ENCODE results near the gene MATN1.

Gene MATN1

GRCh38 chr1:30675289-30675688 lies 48.1 kb downstream of the MATN1 start:
- Mint-ChIP-seq H3K9me3 (peaks cover 0 to 8% of the 10 kb centered on the region in 2 donors), H3K36me3 (ENCODE audit: insufficient read depth) (no peaks in the 10 kb centered on the region), H3K4me3 (no peak overlapping the region), H3K27ac (no peak overlapping the region), H3K27me3 (peaks cover 55 to 75% of the 10 kb centered on the region in 2 donors), H3K4me1 (ENCODE audit: low read depth in 2 of 2) (no peaks in the 10 kb centered on the region)
- ATAC-seq (replicated peaks) = no peak
- no peak for DNase-seq

GRCh38 chr1:30673395-30673794 lies 50.0 kb downstream of the MATN1 start:
- DNase-seq (no peak), ATAC-seq (replicated peaks) (no peak)
- Mint-ChIP-seq H3K36me3 (ENCODE audit: insufficient read depth) (no peaks in the 10 kb centered on the region), H3K9me3 (peaks cover 0 to 8% of the 10 kb centered on the region in 2 donors), H3K27me3 (peaks cover 66 to 77% of the 10 kb centered on the region in 2 donors), H3K4me3 (no peak overlapping the region), H3K4me1 (ENCODE audit: low read depth in 2 of 2) (no peaks in the 10 kb centered on the region), H3K27ac (no peak overlapping the region)

- no peaks in the 10 kb centered on the region for H3K4me1 Mint-ChIP-seq (ENCODE audit: low read depth in 2 of 2)
- H3K27ac Mint-ChIP-seq = no peak overlapping the region
- H3K36me3 Mint-ChIP-seq (ENCODE audit: insufficient read depth) = no peaks in the 10 kb centered on the region
- H3K27me3 Mint-ChIP-seq = peaks cover 58 to 70% of the 10 kb centered on the region in 2 donors
- peaks cover 0 to 8% of the 10 kb centered on the region in 2 donors for H3K9me3 Mint-ChIP-seq
- no peak for ATAC-seq (replicated peaks)
- H3K4me3 Mint-ChIP-seq = no peak overlapping the region
- DNase-seq = no peak
Observed at GRCh38 chr1:30672661-30673060, 50.7 kb downstream of the MATN1 start.

GRCh38 chr1:30670240-30671060 lies 52.9 kb downstream of the MATN1 start:
- H3K27ac Mint-ChIP-seq = no peak overlapping the region
- no peaks in the 10 kb centered on the region for H3K36me3 Mint-ChIP-seq (ENCODE audit: insufficient read depth)
- no peak overlapping the region for H3K4me3 Mint-ChIP-seq
- ATAC-seq (replicated peaks) (no peak), DNase-seq (no peak)
- peaks cover 0 to 8% of the 10 kb centered on the region in 2 donors for H3K9me3 Mint-ChIP-seq
- peaks cover 51 to 61% of the 10 kb centered on the region in 2 donors for H3K27me3 Mint-ChIP-seq
- no peaks in the 10 kb centered on the region for H3K4me1 Mint-ChIP-seq (ENCODE audit: low read depth in 2 of 2)

GRCh38 chr1:30668546-30669327 lies 54.6 kb downstream of the MATN1 start:
- peaks cover 0 to 5% of the 10 kb centered on the region in 2 donors for H3K9me3 Mint-ChIP-seq
- H3K27ac Mint-ChIP-seq = peak overlapping the region in 1 of 2 donors; percentile 10
- DNase-seq (no peak), ATAC-seq (replicated peaks) (no peak)
- no peaks in the 10 kb centered on the region for H3K4me1 Mint-ChIP-seq (ENCODE audit: low read depth in 2 of 2)
- H3K36me3 Mint-ChIP-seq (ENCODE audit: insufficient read depth) = no peaks in the 10 kb centered on the region
- H3K4me3 Mint-ChIP-seq = no peak overlapping the region
- H3K27me3 Mint-ChIP-seq = peaks cover 35 to 44% of the 10 kb centered on the region in 2 donors

- no peak for DNase-seq
- H3K27ac Mint-ChIP-seq = no peak overlapping the region
- no peak for ATAC-seq (replicated peaks)
- peaks cover 31 to 44% of the 10 kb centered on the region in 2 donors for H3K27me3 Mint-ChIP-seq
- H3K36me3 Mint-ChIP-seq (ENCODE audit: insufficient read depth) = no peaks in the 10 kb centered on the region
- H3K4me1 Mint-ChIP-seq (ENCODE audit: low read depth in 2 of 2) = no peaks in the 10 kb centered on the region
- H3K9me3 Mint-ChIP-seq = no peaks in the 10 kb centered on the region
- no peak overlapping the region for H3K4me3 Mint-ChIP-seq
Observed at GRCh38 chr1:30668024-30668423, 55.4 kb downstream of the MATN1 start.

- Mint-ChIP-seq H3K4me3 (no peak overlapping the region), H3K27ac (no peak overlapping the region)
- ATAC-seq (replicated peaks) = no peak
Observed at GRCh38 chr1:30666756-30667273, 56.6 kb downstream of the MATN1 start.

GRCh38 chr1:30665216-30666010 lies 58.0 kb downstream of the MATN1 start:
- no peak for ATAC-seq (replicated peaks)
- Mint-ChIP-seq H3K4me1 (ENCODE audit: low read depth in 2 of 2) (no peaks in the 10 kb centered on the region), H3K27ac (no peak overlapping the region), H3K9me3 (no peaks in the 10 kb centered on the region), H3K4me3 (no peak overlapping the region), H3K36me3 (ENCODE audit: insufficient read depth) (no peaks in the 10 kb centered on the region), H3K27me3 (peaks cover 18 to 37% of the 10 kb centered on the region in 2 donors)
- DNase-seq = no peak

More at GRCh38 chr1:30666756-30667273, 56.6 kb downstream of the MATN1 start:
- no peaks in the 10 kb centered on the region for H3K4me1 Mint-ChIP-seq (ENCODE audit: low read depth in 2 of 2)
- H3K36me3 Mint-ChIP-seq (ENCODE audit: insufficient read depth) = no peaks in the 10 kb centered on the region
- DNase-seq = no peak
- peaks cover 20 to 43% of the 10 kb centered on the region in 2 donors for H3K27me3 Mint-ChIP-seq
- H3K9me3 Mint-ChIP-seq = no peaks in the 10 kb centered on the region

GRCh38 chr1:30664103-30664755 lies 59.2 kb downstream of the MATN1 start:
- Mint-ChIP-seq H3K4me3 (no peak overlapping the region), H3K36me3 (ENCODE audit: insufficient read depth) (no peaks in the 10 kb centered on the region), H3K4me1 (ENCODE audit: low read depth in 2 of 2) (no peaks in the 10 kb centered on the region), H3K9me3 (no peaks in the 10 kb centered on the region), H3K27me3 (peaks cover 7 to 37% of the 10 kb centered on the region in 2 donors), H3K27ac (no peak overlapping the region)
- ATAC-seq (replicated peaks) (no peak), DNase-seq (no peak)

GRCh38 chr1:30663596-30664091 lies 59.7 kb downstream of the MATN1 start:
- Mint-ChIP-seq H3K27ac (no peak overlapping the region), H3K9me3 (no peaks in the 10 kb centered on the region), H3K36me3 (ENCODE audit: insufficient read depth) (no peaks in the 10 kb centered on the region), H3K4me1 (ENCODE audit: low read depth in 2 of 2) (no peaks in the 10 kb centered on the region), H3K4me3 (no peak overlapping the region), H3K27me3 (peaks cover 7 to 37% of the 10 kb centered on the region in 2 donors)
- ATAC-seq (replicated peaks) = no peak
- no peak for DNase-seq

- Mint-ChIP-seq H3K27me3 (peaks cover 12 to 46% of the 10 kb centered on the region in 2 donors), H3K4me3 (no peak overlapping the region), H3K9me3 (no peaks in the 10 kb centered on the region), H3K36me3 (ENCODE audit: insufficient read depth) (no peaks in the 10 kb centered on the region), H3K4me1 (ENCODE audit: low read depth in 2 of 2) (no peaks in the 10 kb centered on the region), H3K27ac (no peak overlapping the region)
- ATAC-seq (replicated peaks) (no peak), DNase-seq (no peak)
Observed at GRCh38 chr1:30662291-30662840, 61.0 kb downstream of the MATN1 start.

GRCh38 chr1:30661311-30661710 lies 62.1 kb downstream of the MATN1 start:
- Mint-ChIP-seq H3K27ac (no peak overlapping the region), H3K27me3 (peaks cover 12 to 46% of the 10 kb centered on the region in 2 donors), H3K36me3 (ENCODE audit: insufficient read depth) (no peaks in the 10 kb centered on the region), H3K4me3 (no peak overlapping the region), H3K9me3 (no peaks in the 10 kb centered on the region), H3K4me1 (ENCODE audit: low read depth in 2 of 2) (no peaks in the 10 kb centered on the region)
- DNase-seq = no peak
- ATAC-seq (replicated peaks) = no peak
